Measurements from ENCODE around the gene TRIM29.
"Not testable (repeated sequence)": the region's sequence is repeated elsewhere in the genome, so short reads cannot be mapped to it uniquely, and the experiment has no call there.

The TRIM29 gene

DNA sequence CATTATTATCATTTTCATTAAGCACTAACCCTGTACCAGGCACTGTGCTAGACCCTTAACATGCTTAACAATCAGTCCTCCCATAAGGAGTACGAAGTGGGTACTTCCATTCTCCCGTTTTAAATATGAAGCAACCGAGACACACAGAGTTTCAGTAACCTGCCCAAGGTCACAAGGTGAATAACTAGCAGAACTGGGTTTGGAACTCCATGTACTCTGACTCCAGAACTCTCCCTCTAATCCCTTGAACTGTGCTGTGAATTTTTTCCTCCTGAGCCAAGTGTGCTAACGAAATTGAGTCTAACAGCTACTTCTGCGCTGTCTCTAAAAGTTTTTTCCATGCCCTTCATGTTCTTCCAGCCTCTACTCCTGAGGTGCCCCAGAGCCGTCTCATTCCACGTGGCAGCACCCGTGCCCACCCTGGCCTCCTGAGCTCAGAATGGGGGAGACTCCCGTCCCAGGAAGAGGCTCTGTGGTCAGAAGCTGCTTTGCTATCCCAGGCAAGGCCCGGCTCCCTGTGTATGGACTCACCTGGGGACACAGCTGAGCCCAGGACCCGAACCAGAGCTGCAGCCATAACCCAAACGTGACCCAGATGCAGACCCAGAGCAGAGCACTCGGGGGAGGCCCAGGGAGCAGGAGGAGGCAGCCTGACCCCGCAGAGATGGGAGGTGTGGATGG is 8.6 kb upstream of the TRIM29 start:
- H3K9me3 ChIP-seq, result peaks cover 0 to 5% (median 4%) of the 10 kb centered on the region in 3 donors
- H3K27ac ChIP-seq, result no peak overlapping the region
- H3K27me3 ChIP-seq, result peaks cover 0 to 36% of the 10 kb centered on the region in 2 donors
- no peaks in the 10 kb centered on the region for H3K4me1 ChIP-seq
- H3K4me3 ChIP-seq, result no peak overlapping the region
- DNase-seq, result peak in 1 of 2 donors; percentile 56
- intact Hi-C loops (cut with DNase I; ENCODE audit: low total_unique reads), result no loop called here
- H3K36me3 ChIP-seq, result no peaks in the 10 kb centered on the region
- TF ChIP-seq, protein P1, sequence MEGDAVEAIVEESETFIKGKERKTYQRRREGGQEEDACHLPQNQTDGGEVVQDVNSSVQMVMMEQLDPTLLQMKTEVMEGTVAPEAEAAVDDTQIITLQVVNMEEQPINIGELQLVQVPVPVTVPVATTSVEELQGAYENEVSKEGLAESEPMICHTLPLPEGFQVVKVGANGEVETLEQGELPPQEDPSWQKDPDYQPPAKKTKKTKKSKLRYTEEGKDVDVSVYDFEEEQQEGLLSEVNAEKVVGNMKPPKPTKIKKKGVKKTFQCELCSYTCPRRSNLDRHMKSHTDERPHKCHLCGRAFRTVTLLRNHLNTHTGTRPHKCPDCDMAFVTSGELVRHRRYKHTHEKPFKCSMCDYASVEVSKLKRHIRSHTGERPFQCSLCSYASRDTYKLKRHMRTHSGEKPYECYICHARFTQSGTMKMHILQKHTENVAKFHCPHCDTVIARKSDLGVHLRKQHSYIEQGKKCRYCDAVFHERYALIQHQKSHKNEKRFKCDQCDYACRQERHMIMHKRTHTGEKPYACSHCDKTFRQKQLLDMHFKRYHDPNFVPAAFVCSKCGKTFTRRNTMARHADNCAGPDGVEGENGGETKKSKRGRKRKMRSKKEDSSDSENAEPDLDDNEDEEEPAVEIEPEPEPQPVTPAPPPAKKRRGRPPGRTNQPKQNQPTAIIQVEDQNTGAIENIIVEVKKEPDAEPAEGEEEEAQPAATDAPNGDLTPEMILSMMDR (IDR thresholded peaks at IDR 0.05), result no peak

DNA sequence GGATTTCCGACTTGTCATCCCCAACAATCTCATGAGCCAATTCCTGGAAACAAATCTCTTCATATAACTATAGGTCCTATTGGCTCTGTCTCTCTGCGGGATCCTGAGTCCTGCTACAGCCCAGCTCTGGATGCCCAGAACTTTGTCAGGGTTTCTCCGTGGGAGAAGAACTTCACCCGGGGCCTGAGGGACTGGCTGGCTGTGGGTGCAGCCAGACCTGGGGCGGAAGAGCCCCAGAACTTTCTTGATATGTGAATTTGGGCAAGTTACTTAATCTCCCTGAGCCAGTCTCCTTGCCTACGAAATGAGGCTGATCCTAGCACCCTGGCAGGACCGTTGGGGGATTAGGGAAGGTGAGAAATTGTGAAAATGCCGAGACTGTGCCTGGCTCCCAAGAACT is 6.6 kb upstream of the TRIM29 start:
- Histone ChIP-seq H3K36me3 (no peaks in the 10 kb centered on the region), H3K27ac (no peak overlapping the region), H3K9me3 (peaks cover 0 to 4% (median 0%) of the 10 kb centered on the region in 3 donors), H3K4me3 (no peak overlapping the region), H3K27me3 (peaks cover 0 to 41% of the 10 kb centered on the region in 2 donors), H3K4me1 (no peaks in the 10 kb centered on the region)
- TF ChIP-seq, protein P1 (IDR thresholded peaks at IDR 0.05), result no peak
- intact Hi-C loops (cut with DNase I; ENCODE audit: low total_unique reads), result no loop called here
- no peak for DNase-seq

DNA sequence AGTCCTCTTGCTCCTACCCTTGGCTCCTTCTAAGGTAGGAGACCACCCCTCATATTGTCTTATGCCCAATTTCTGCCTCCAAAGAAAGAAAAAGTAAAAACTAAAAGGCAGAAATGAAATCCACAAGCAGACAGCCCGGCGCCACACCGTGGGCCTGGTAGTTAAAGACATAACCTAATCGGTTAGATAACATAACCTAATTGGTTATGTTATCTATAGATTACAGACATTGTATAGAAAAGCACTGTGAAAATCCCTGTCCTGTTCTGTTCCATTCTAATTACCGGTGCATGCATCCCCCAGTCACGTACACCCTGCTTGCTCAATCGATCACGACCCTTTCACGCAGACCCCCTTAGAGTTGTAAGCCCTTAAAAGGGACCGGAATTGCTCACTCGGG is 5.6 kb upstream of the TRIM29 start:
- peaks cover 0 to 47% of the 10 kb centered on the region in 2 donors for H3K27me3 ChIP-seq
- H3K9me3 ChIP-seq; H3K36me3 ChIP-seq; H3K4me1 ChIP-seq; H3K4me3 ChIP-seq; intact Hi-C loops (cut with DNase I; ENCODE audit: low total_unique reads); H3K27ac ChIP-seq: not testable (repeated sequence)
- peak in 1 of 2 donors; percentile 12 for DNase-seq

DNA sequence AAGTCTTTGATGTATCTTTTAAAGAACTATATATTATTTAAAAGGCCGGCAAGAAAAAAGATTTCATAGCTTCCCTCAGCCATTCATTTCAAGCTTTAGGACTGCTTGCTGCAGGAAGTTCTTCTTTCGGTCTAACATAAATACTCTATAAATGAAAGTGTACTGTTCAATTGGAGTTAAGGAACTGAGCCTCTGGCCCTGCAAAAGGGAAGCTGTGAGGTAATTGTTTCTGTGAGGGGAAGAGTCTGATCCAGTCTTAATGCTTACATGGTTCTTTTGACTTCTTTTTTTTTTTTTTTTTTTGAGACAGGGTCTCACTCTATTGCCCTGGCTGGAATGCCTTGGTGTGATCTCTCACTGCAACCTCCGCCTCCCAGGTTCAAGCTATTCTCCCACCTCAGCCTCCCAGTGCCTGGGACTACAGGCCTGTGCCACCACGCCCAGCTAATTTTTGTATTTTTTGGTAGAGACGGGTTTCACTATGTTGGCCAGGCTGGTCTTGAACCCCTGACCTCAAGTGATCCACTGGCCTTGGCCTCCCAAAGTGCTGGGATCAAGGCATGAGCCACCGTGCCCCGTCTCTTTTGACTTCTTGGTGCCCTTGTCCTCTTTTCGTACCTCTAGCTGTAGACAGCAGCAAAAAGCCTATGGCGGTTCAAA is 4.7 kb upstream of the TRIM29 start:
- H3K4me3 ChIP-seq, result no peak overlapping the region
- H3K27ac ChIP-seq, result no peak overlapping the region
- intact Hi-C loops (cut with DNase I; ENCODE audit: low total_unique reads), result no loop called here
- H3K27me3 ChIP-seq, result peaks cover 0 to 46% of the 10 kb centered on the region in 2 donors
- TF ChIP-seq, protein P1 (IDR thresholded peaks at IDR 0.05), result no peak
- no peaks in the 10 kb centered on the region for H3K36me3 ChIP-seq
- no peaks in the 10 kb centered on the region for H3K9me3 ChIP-seq
- no peaks in the 10 kb centered on the region for H3K4me1 ChIP-seq
- DNase-seq, result peak in 1 of 2 donors; percentile 32

DNA sequence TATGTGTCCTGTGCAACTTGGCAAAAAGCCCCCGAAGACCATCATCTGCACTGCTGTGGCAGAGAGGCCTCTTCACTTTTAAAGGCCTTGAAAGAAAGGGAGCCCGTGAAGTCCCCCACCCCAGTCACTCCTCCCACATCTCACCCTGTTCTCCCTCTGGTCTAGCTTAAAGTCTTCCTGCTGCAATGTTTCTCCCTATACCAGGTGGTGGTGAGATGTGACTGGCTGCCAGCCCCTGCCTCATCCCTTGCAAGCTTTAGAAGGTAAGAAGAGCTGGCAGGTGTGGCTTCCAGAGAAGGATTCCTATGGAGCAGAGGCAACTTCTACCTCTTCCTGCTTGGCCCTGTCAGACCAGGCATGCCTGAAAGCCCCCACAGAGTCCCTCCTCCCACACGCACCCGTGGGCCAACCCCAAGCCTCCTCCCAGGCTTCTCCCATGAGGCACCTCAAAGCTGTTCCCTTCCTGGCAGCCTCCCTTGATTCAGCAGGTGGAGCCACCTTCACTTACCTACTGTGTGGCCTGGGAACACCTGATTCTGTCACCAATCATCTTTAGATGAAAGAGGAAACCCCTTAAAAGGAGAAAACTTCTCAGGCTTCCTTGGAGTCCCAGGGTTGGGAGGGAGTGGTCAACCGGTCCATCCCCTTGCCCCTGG is 4.0 kb upstream of the TRIM29 start:
- H3K36me3 ChIP-seq, result no peaks in the 10 kb centered on the region
- DNase-seq, result peak in 1 of 2 donors; percentile 58
- no peaks in the 10 kb centered on the region for H3K4me1 ChIP-seq
- H3K27ac ChIP-seq, result no peak overlapping the region
- intact Hi-C loops (cut with DNase I; ENCODE audit: low total_unique reads), result no loop called here
- no peak overlapping the region for H3K4me3 ChIP-seq
- H3K9me3 ChIP-seq, result no peaks in the 10 kb centered on the region
- TF ChIP-seq, protein P1 (IDR thresholded peaks at IDR 0.05), result no peak
- peaks cover 0 to 39% of the 10 kb centered on the region in 2 donors for H3K27me3 ChIP-seq

Measured in tibial artery (tissue), 4 donors.